DOHH2 (cell line): Measurements from ENCODE around the gene TRPM3.

Source experiments
- H3F3A ChIP-seq: fragments of 200-600 bp; sonication (generic), shearing (Covaris generic); 2 replicates; pipeline ENCODE4 v1.6.0; 2016; ENCODE audit warnings: antibody characterized with exemption, mild to moderate bottlenecking; ENCODE audit not compliant: control insufficient read depth, insufficient read depth
- H3K27ac ChIP-seq: fragments of 200-600 bp; sonication (generic); 2 replicates; pipeline ENCODE4 v1.5.1; 2014; ENCODE audit warnings: low read depth, mild to moderate bottlenecking, low read length, moderate library complexity
- H3K27me3 ChIP-seq: fragments of 200-600 bp; sonication (generic); 2 replicates; pipeline ENCODE4 v1.6.1; 2014; ENCODE audit warnings: mild to moderate bottlenecking, low read length, mixed read lengths; ENCODE audit not compliant: control insufficient read depth
- H3K36me3 ChIP-seq: fragments of 200-600 bp; sonication (generic); 2 replicates; pipeline ENCODE4 v1.6.1; 2014; ENCODE audit warnings: mild to moderate bottlenecking, low read length, moderate library complexity, mixed read lengths; ENCODE audit not compliant: control insufficient read depth
- H3K4me1 ChIP-seq: fragments of 200-600 bp; sonication (generic); 2 replicates; pipeline ENCODE4 v1.6.1; 2014; ENCODE audit warnings: mild to moderate bottlenecking, low read length, mixed read lengths; ENCODE audit not compliant: control insufficient read depth
- H3K4me2 ChIP-seq: fragments of 200-600 bp; sonication (generic); 2 replicates; pipeline ENCODE4 v1.6.0; 2014; ENCODE audit warnings: mild to moderate bottlenecking, low read length, moderate library complexity
- H3K4me3 ChIP-seq: fragments of 200-600 bp; sonication (generic); 2 replicates; pipeline ENCODE4 v1.5.1; 2014; ENCODE audit warnings: mild to moderate bottlenecking, low read length, mixed read lengths
- H3K79me2 ChIP-seq: fragments of 200-600 bp; sonication (generic); 2 replicates; pipeline ENCODE4 v1.6.1; 2014; ENCODE audit warnings: mild to moderate bottlenecking, low read length, mixed read lengths; ENCODE audit not compliant: control insufficient read depth
- H3K9me2 ChIP-seq: fragments of 200-600 bp; sonication (generic); replicated peaks from 2 replicates; pipeline ENCODE4 v1.6.1; 2014; ENCODE audit warnings: mild to moderate bottlenecking, low read length, mixed read lengths; ENCODE audit not compliant: control insufficient read depth
- H3K9me3 ChIP-seq: fragments of 200-600 bp; sonication (generic); 2 replicates; pipeline ENCODE4 v1.6.1; 2014; ENCODE audit warnings: antibody characterized with exemption, low read length, mixed read lengths; ENCODE audit not compliant: control insufficient read depth, insufficient read depth
- H4K20me1 ChIP-seq: fragments of 200-600 bp; sonication (generic); 2 replicates; pipeline ENCODE4 v1.6.0; 2014; ENCODE audit warnings: low read depth, mild to moderate bottlenecking, antibody characterized with exemption, low read length, moderate library complexity; ENCODE audit not compliant: control insufficient read depth, insufficient read depth
- CTCF ChIP-seq: fragments of 200-600 bp; sonication (generic); IDR thresholded peaks from one replicate; pipeline ENCODE4 v1.5.1; 2014; ENCODE audit warnings: antibody characterized with exemption, mild to moderate bottlenecking, low read depth, low read length; ENCODE audit not compliant: poor library complexity, severe bottlenecking
- EZH2phosphoT487 ChIP-seq: fragments of 200-600 bp; sonication (generic); IDR thresholded peaks from 2 replicates; pipeline ENCODE4 v1.6.1; 2017; ENCODE audit warnings: borderline replicate concordance, mild to moderate bottlenecking, antibody characterized with exemption, low read length, moderate library complexity, mixed read lengths

Gene TRPM3

GRCh38 chr9:71115448-71115975 lies 5.9 kb downstream of the TRPM3 start:
- Histone ChIP-seq H3K79me2 (no peaks in the 10 kb centered on the region), H4K20me1 (no peaks in the 10 kb centered on the region), H3K4me3 (no peak overlapping the region), H3K4me2 (no peak overlapping the region), H3K27me3 (no peaks in the 10 kb centered on the region), H3K9me2 (no peaks in the 10 kb centered on the region), H3K27ac (no peak overlapping the region), H3K9me3 (no peaks in the 10 kb centered on the region), H3K4me1 (no peaks in the 10 kb centered on the region), H3F3A (no peaks in the 10 kb centered on the region), H3K36me3 (no peaks in the 10 kb centered on the region)
- TF ChIP-seq CTCF, result no peak
- no peak for TF ChIP-seq EZH2phosphoT487

- no peaks in the 10 kb centered on the region for H3K9me3 ChIP-seq
- H3F3A ChIP-seq, result no peaks in the 10 kb centered on the region
- no peaks in the 10 kb centered on the region for H3K27me3 ChIP-seq
- H3K4me2 ChIP-seq, result no peak overlapping the region
- H3K79me2 ChIP-seq, result no peaks in the 10 kb centered on the region
- no peak overlapping the region for H3K4me3 ChIP-seq
- no peaks in the 10 kb centered on the region for H3K36me3 ChIP-seq
- H3K9me2 ChIP-seq, result no peaks in the 10 kb centered on the region
- no peak overlapping the region for H3K27ac ChIP-seq
- TF ChIP-seq CTCF (no peak), EZH2phosphoT487 (no peak)
- H4K20me1 ChIP-seq, result no peaks in the 10 kb centered on the region
- no peaks in the 10 kb centered on the region for H3K4me1 ChIP-seq
These were observed 8.6 kb downstream of the TRPM3 start for GRCh38 chr9:71112866-71113265.

- Histone ChIP-seq H3K4me2 (no peak overlapping the region), H3K9me2 (no peaks in the 10 kb centered on the region), H3K4me3 (no peak overlapping the region), H3K36me3 (no peaks in the 10 kb centered on the region), H3K79me2 (no peaks in the 10 kb centered on the region), H3K9me3 (no peaks in the 10 kb centered on the region), H3K27ac (no peak overlapping the region), H3K4me1 (no peaks in the 10 kb centered on the region), H3K27me3 (no peaks in the 10 kb centered on the region), H4K20me1 (no peaks in the 10 kb centered on the region), H3F3A (no peaks in the 10 kb centered on the region)
- no peak for TF ChIP-seq CTCF
- no peak for TF ChIP-seq EZH2phosphoT487
These were observed 12.5 kb downstream of the TRPM3 start for GRCh38 chr9:71108937-71109336.
